Stimulated activated naive CD8-positive, alpha-beta T cell treated with anti-CD3 and anti-CD28 coated beads, Interleukin-15, amount 100 ng/mL, for 72 hours (primary cell): Measurements from ENCODE around the gene RNF135.
"Not testable (repeated sequence)": the region's sequence is repeated elsewhere in the genome, so short reads cannot be mapped to it uniquely, and the experiment has no call there.

Experiments
- ATAC-seq: fragments of 150-1000 bp; cut with Tn5 transposase; 2 replicates; pipeline ENCODE4 v1.10.0; 2021; ENCODE audit warnings: mild to moderate bottlenecking, moderate library complexity
- DNase-seq, 2 donors: peaks; one replicate each; pipeline ENCODE4 v3.0.0; 2021 to 2022
- H3K27ac Mint-ChIP-seq, 2 donors: one replicate each; pipeline ENCODE4 v1.8.0; 2022; ENCODE audit warnings: mild to moderate bottlenecking in 2 of 2, mixed read lengths in 2 of 2, moderate library complexity in 2 of 2
- H3K27me3 Mint-ChIP-seq: one replicate; pipeline ENCODE4 v1.8.0; 2022; ENCODE audit warnings: mixed read lengths
- H3K4me1 Mint-ChIP-seq: one replicate; pipeline ENCODE4 v1.8.0; 2022; ENCODE audit warnings: mild to moderate bottlenecking, mixed read lengths
- H3K4me3 Mint-ChIP-seq, 2 donors: one replicate each; pipeline ENCODE4 v1.8.0; 2022; ENCODE audit warnings: mild to moderate bottlenecking in 2 of 2, mixed read lengths in 2 of 2, moderate library complexity in 1 of 2
- H3K9me3 Mint-ChIP-seq, 2 donors: one replicate each; pipeline ENCODE4 v1.8.0; 2022; ENCODE audit warnings: mixed read lengths in 2 of 2

Gene RNF135

DNA sequence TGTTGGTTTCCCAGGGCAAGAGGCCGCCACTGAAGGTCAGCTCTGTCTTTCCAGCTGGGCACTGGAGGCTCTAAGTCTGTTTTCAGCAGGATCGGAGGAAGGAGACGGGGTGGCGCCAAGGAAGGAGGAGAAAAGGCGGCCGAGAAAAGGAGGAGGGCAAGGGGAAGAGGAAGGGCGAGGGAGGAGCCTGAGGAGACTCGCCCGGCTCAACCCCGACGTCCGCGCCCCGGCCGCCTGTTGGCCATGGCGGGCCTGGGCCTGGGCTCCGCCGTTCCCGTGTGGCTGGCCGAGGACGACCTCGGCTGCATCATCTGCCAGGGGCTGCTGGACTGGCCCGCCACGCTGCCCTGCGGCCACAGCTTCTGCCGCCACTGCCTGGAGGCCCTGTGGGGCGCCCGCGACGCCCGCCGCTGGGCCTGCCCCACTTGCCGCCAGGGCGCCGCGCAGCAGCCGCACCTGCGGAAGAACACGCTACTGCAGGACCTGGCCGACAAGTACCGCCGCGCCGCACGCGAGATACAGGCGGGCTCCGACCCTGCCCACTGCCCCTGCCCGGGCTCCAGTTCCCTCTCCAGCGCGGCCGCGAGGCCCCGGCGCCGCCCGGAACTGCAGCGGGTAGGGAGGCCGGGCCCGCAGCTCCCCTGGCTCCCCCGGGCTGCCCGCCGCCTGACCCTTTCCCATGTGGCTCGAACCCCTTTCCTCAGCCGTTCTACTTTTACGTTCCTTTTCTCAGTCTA is at the start of gene RNF135:
Gene RNF135 (plus strand): TSS at position 209 of the 737 bp plus-strand sequence. CDS start 35 bp downstream, at position 244.
- Mint-ChIP-seq H3K4me1 (peaks cover 39% of the 10 kb centered on the region), H3K4me3 (peak within 1 kb of the TSS; percentile 95 to 100), H3K9me3 (peaks cover 0 to 5% of the 10 kb centered on the region in 2 donors), H3K27ac (peak within 1 kb of the TSS; percentile 93 to 100), H3K27me3 (peaks cover 19% of the 10 kb centered on the region)
- DNase-seq (peak; percentile 74 to 75), ATAC-seq (peak; percentile 91)

GRCh38 chr17:30921544-30922196 is 49.2 kb upstream of the RNF135 start, which contains the start of gene ADAP2:
ADAP2 (plus strand) TSS chr17:30921945; CDS start chr17:30922015, 70 bp downstream.
- Mint-ChIP-seq H3K4me3 (peak within 1 kb of the TSS; percentile 78 to 85), H3K27me3 (peaks cover 65% of the 10 kb centered on the region), H3K9me3 (no peaks in the 10 kb centered on the region), H3K27ac (peak within 1 kb of the TSS in 1 of 2 donors; percentile 60), H3K4me1 (peaks cover 17% of the 10 kb centered on the region)
- DNase-seq: no peak
- peak; percentile 55 for ATAC-seq

DNA sequence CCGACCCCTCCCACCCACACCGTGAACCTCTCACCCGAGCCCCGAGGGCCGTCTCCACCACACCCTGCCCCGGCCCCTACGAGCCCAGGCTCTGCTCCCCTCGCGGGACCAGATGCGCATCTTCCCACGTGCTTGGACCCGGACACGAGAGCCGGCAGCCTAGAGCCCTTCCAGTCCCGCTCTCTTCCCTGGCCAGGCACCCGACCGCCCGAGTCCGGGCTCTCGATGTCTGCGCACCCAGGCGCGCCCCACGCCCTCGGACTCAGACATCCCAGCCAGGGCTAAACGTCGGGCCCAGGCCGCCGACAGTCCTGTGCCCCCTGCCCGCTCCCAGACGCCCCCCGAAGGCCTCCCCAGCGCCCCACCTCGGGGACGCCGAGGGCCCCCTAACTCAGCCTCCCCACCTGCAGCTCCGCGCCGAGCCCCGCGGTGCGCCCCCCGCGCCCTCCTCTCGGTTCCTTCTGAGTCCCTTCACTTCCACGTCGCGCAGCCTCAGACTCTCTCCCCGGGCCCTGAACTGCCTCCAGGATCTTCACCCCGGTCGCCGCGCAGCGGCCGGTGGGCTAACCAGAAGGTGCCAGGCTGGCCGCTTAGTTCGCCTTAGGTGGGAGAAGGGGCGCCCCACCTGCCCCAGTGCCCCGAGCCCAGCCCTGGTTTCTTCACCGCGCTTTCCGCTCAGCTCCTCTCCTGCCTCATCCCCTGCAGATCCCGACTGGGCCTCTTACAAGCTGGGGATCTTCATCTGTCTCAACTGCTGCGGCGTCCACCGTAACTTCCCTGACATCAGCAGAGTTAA is 48.4 kb upstream of the RNF135 start:
- Mint-ChIP-seq H3K27me3 (peaks cover 72% of the 10 kb centered on the region), H3K4me3 (peak overlapping the region; percentile 78 to 85), H3K4me1 (peaks cover 17% of the 10 kb centered on the region), H3K27ac (peak overlapping the region in 1 of 2 donors; percentile 10), H3K9me3 (no peaks in the 10 kb centered on the region)
- peak; percentile 66 for ATAC-seq
- DNase-seq: peak in 1 of 2 donors; percentile 17

DNA sequence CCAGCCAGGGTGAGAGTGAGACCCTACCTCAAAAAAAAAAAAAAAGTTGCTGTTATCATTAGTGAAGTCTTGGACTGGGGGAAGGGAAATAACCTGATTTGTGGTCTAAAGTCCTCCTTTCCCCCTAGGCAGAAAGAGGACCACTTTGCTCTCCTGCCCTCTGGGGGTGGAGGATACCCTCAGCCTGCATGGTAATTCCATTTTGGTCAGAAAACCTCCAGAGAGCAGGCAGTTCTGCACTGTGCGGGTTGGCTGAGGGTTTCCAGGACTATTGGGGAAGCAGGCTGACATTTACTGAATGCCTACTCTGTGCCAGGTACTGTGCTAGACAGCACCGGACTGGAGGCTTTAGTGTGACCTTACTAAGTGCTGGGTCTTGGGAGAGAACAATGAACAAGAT is 46.5 kb upstream of the RNF135 start:
- Mint-ChIP-seq H3K4me1 (peaks cover 17% of the 10 kb centered on the region), H3K9me3 (no peaks in the 10 kb centered on the region), H3K4me3 (no peak overlapping the region), H3K27me3 (peaks cover 72% of the 10 kb centered on the region), H3K27ac (no peak overlapping the region)
- DNase-seq (no peak), ATAC-seq (no peak)

- no peak overlapping the region for H3K27ac Mint-ChIP-seq
- DNase-seq (no peak), ATAC-seq (no peak)
- H3K4me3 Mint-ChIP-seq: no peak overlapping the region
- H3K9me3 Mint-ChIP-seq: no peaks in the 10 kb centered on the region
- H3K4me1 Mint-ChIP-seq: peaks cover 14% of the 10 kb centered on the region
- peaks cover 55% of the 10 kb centered on the region for H3K27me3 Mint-ChIP-seq
These were observed 44.3 kb upstream of the RNF135 start for GRCh38 chr17:30926516-30926915.

- H3K4me1 Mint-ChIP-seq: peaks cover 3% of the 10 kb centered on the region
- no peak overlapping the region for H3K4me3 Mint-ChIP-seq
- H3K27ac Mint-ChIP-seq: no peak overlapping the region
- no peaks in the 10 kb centered on the region for H3K9me3 Mint-ChIP-seq
- no peak for ATAC-seq
- DNase-seq: no peak
- H3K27me3 Mint-ChIP-seq: peaks cover 43% of the 10 kb centered on the region
These were observed 43.1 kb upstream of the RNF135 start for GRCh38 chr17:30927756-30928155.

GRCh38 chr17:30928584-30928983 is 42.3 kb upstream of the RNF135 start:
- Mint-ChIP-seq H3K27ac (no peak overlapping the region), H3K4me3 (no peak overlapping the region), H3K9me3 (no peaks in the 10 kb centered on the region), H3K27me3 (peaks cover 34% of the 10 kb centered on the region), H3K4me1 (no peaks in the 10 kb centered on the region)
- ATAC-seq: no peak
- DNase-seq: no peak

- H3K27me3 Mint-ChIP-seq: peaks cover 29% of the 10 kb centered on the region
- H3K9me3 Mint-ChIP-seq: no peaks in the 10 kb centered on the region
- DNase-seq: no peak
These were observed 41.7 kb upstream of the RNF135 start for GRCh38 chr17:30929081-30929633.

GRCh38 chr17:30929861-30930260 is 41.0 kb upstream of the RNF135 start:
- not testable (repeated sequence) for H3K27ac Mint-ChIP-seq, H3K9me3 Mint-ChIP-seq, H3K4me1 Mint-ChIP-seq, ATAC-seq, H3K4me3 Mint-ChIP-seq, DNase-seq
- peaks cover 24% of the 10 kb centered on the region for H3K27me3 Mint-ChIP-seq

More at GRCh38 chr17:30929081-30929633, 41.7 kb upstream of the RNF135 start:
- no peaks in the 10 kb centered on the region for H3K4me1 Mint-ChIP-seq
- H3K4me3 Mint-ChIP-seq: no peak overlapping the region
- no peak for ATAC-seq
- H3K27ac Mint-ChIP-seq: no peak overlapping the region

DNA sequence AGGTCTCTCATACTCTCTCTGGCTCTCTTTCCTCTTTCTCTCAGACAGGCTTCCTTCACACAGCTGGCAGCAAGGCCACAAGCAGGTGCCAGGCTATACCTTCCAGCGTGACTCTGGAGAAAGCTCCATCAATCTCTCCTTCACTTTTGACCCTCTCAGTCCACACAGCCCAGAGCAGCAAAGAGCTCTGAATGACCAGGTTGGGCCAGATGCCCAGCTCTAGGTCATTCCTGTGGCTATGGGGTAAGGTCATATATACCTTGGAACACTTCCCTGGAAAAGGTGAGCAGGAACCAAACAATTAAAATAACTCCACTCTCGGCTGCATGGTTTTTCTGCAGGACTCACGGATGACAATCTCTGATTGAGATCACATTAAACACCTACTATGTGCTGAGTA is 40.3 kb upstream of the RNF135 start:
- no peak overlapping the region for H3K4me3 Mint-ChIP-seq
- no peak overlapping the region for H3K27ac Mint-ChIP-seq
- H3K27me3 Mint-ChIP-seq: peaks cover 19% of the 10 kb centered on the region
- no peaks in the 10 kb centered on the region for H3K4me1 Mint-ChIP-seq
- DNase-seq (no peak), ATAC-seq (no peak)
- no peaks in the 10 kb centered on the region for H3K9me3 Mint-ChIP-seq

DNA sequence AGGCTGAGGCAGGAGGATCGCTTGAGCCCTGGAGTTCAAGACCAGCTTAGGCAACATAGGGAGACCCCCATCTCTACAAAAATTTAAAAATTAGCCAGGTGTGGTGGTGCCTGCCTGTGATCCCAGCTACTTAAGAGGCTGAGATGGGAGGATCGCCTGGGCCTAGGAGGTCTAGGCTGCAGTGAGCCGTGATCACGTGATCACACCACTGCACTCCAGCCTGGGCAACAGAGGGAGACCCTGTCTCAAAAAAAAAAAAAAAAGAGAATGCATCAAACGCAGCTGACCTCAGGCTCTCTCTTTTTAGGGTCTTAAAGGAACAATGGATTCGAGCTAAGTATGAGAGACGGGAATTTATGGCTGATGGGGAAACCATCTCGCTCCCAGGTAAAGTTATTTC is 39.3 kb upstream of the RNF135 start:
- not testable (repeated sequence) for DNase-seq, H3K4me1 Mint-ChIP-seq, H3K4me3 Mint-ChIP-seq, ATAC-seq, H3K27me3 Mint-ChIP-seq, H3K9me3 Mint-ChIP-seq, H3K27ac Mint-ChIP-seq

GRCh38 chr17:30933966-30934365 is 36.9 kb upstream of the RNF135 start:
- ATAC-seq: no peak
- Mint-ChIP-seq H3K27ac (peak overlapping the region in 1 of 2 donors; percentile 87), H3K9me3 (no peaks in the 10 kb centered on the region), H3K27me3 (no peaks in the 10 kb centered on the region), H3K4me1 (peaks cover 6% of the 10 kb centered on the region), H3K4me3 (no peak overlapping the region)
- DNase-seq: no peak

GRCh38 chr17:30939051-30939689 is 31.7 kb upstream of the RNF135 start:
- Mint-ChIP-seq H3K4me1 (peaks cover 11% of the 10 kb centered on the region), H3K9me3 (peaks cover 0 to 6% of the 10 kb centered on the region in 2 donors), H3K27me3 (no peaks in the 10 kb centered on the region), H3K27ac (no peak overlapping the region), H3K4me3 (no peak overlapping the region)
- ATAC-seq (no peak), DNase-seq (no peak)

DNA sequence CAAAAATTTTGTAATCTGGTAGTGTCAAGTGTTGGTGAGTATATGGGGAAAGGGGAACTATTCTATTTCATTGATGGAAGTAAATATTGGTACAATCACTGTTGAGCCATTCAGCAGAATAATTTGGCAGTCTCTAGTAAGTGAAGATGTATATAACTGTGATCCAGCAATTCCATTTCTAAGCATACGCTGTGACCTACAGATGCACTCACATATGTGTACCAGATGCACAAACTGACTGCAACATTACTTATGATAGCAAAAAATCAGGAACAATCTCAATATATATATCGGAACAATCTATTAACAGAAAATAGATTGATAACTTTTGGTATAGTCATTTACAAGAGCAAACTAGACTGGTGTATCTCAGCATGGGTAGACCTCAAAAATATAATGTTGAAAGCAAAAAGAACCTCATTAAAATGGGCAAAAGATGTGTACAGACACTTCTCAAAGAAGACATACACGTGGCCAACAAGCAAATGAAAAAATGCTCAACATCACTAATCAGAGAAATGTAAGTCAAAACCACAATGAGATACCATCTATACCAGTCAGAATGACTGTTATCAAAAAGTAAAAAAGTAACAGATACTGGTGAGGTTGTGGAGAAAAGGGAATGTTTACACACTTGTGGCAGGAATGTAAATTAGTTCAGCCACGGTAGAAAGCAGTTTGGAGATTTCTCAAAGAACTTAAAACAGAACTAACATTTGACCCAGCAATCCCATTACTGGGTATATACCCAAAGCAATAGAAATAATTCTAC is 28.3 kb upstream of the RNF135 start:
- peaks cover 0 to 6% of the 10 kb centered on the region in 2 donors for H3K9me3 Mint-ChIP-seq
- H3K27me3 Mint-ChIP-seq: no peaks in the 10 kb centered on the region
- peaks cover 11% of the 10 kb centered on the region for H3K4me1 Mint-ChIP-seq
- DNase-seq: no peak
- no peak for ATAC-seq
- H3K4me3 Mint-ChIP-seq: no peak overlapping the region
- H3K27ac Mint-ChIP-seq: no peak overlapping the region
